IMR-90 (cell line): Measurements from ENCODE around the gene TXNDC15. TPM values are rescaled to one million over a fixed set of nuclear protein-coding genes. Genes with fewer than 3 reads are reported as not detected.

Experiments
- ATAC-seq: fragments of 200-7000 bp; cut with Tn5 transposase; 2 replicates; pipeline ENCODE4 v1.9.1; 2020; ENCODE audit warnings: low read depth, mild to moderate bottlenecking, moderate library complexity
- BruUV-seq: library from RNA; stranded (reverse); fragments of 400-500 nt; replicated peaks from 2 replicates; lab custom pipeline; 2021; lab: Mats Ljungman, UMichigan
- CTCF ChIA-PET: fragments of 300-600 bp; formaldehyde crosslinking; extraction: SDS; loops from one replicate; lab custom pipeline; 2021; ENCODE audit warnings: antibody characterized with exemption; lab: Yijun Ruan, JAX
- POLR2A ChIA-PET: fragments of 300-600 bp; sonication (Branson Sonifier 250); formaldehyde crosslinking; loops from one replicate; lab custom pipeline; 2022; ENCODE audit warnings: antibody characterized with exemption; ENCODE audit not compliant: unreplicated experiment; lab: Charles Lee
- DNase-seq: peaks from one replicate; pipeline ENCODE4 v3.0.0; 2013
- H2AFZ ChIP-seq: replicated peaks from 2 replicates; pipeline ENCODE3; 2013; ENCODE audit warnings: low read length, mild to moderate bottlenecking; ENCODE audit not compliant: poor library complexity
- H2AK5ac ChIP-seq: 2 replicates; pipeline ENCODE4 v1.6.1; 2013; ENCODE audit warnings: low read depth, low read length, inconsistent platforms
- H2AK9ac ChIP-seq: replicated peaks from 2 replicates; pipeline ENCODE3; 2013; ENCODE audit warnings: mild to moderate bottlenecking, low read depth, low read length, moderate library complexity; ENCODE audit not compliant: poor library complexity
- H2BK120ac ChIP-seq: 2 replicates; pipeline ENCODE4 v1.6.1; 2013; ENCODE audit warnings: low read depth, low read length, inconsistent platforms
- H2BK15ac ChIP-seq: 3 replicates; pipeline ENCODE4 v1.6.1; 2013; ENCODE audit warnings: low read depth, low read length, inconsistent platforms
- H2BK20ac ChIP-seq: 2 replicates; pipeline ENCODE4 v1.6.1; 2013; ENCODE audit warnings: low read depth, mild to moderate bottlenecking, inconsistent platforms, low read length, moderate library complexity
- H2BK5ac ChIP-seq: 2 replicates; pipeline ENCODE4 v1.6.1; 2013; ENCODE audit warnings: mild to moderate bottlenecking, low read depth, low read length, inconsistent platforms; ENCODE audit not compliant: poor library complexity, severe bottlenecking
- H3K14ac ChIP-seq: replicated peaks from 2 replicates; pipeline ENCODE4 v1.6.1; 2013; ENCODE audit warnings: low read depth, low read length, inconsistent platforms
- H3K18ac ChIP-seq: 2 replicates; pipeline ENCODE4 v1.6.1; 2013; ENCODE audit warnings: low read depth, low read length, control low read depth
- H3K23ac ChIP-seq: 2 replicates; pipeline ENCODE4 v1.6.1; 2013; ENCODE audit warnings: low read depth, low read length, inconsistent platforms
- H3K27ac ChIP-seq: 2 replicates; pipeline ENCODE4 v1.5.1; 2013; ENCODE audit warnings: mild to moderate bottlenecking, control low read depth, low read length; ENCODE audit not compliant: insufficient read depth
- H3K27me3 ChIP-seq: 2 replicates; pipeline ENCODE4 v1.6.1; 2013; ENCODE audit warnings: low read length; ENCODE audit not compliant: control insufficient read depth, insufficient read depth
- H3K36me3 ChIP-seq: 2 replicates; pipeline ENCODE4 v1.6.1; 2013; ENCODE audit warnings: low read length, mixed read lengths; ENCODE audit not compliant: control insufficient read depth, insufficient read depth
- H3K4ac ChIP-seq: 2 replicates; pipeline ENCODE4 v1.6.1; 2013; ENCODE audit warnings: low read depth, low read length, inconsistent platforms
- H3K4me1 ChIP-seq: 2 replicates; pipeline ENCODE4 v1.6.1; 2013; ENCODE audit warnings: low read length, mixed read lengths; ENCODE audit not compliant: control insufficient read depth, insufficient read depth
- H3K4me2 ChIP-seq: 2 replicates; pipeline ENCODE4 v1.6.1; 2013; ENCODE audit warnings: low read depth, mild to moderate bottlenecking, control low read depth, low read length, moderate library complexity
- H3K4me3 ChIP-seq: 2 replicates; pipeline ENCODE4 v1.5.1; 2013; ENCODE audit warnings: low read depth, mild to moderate bottlenecking, control low read depth, low read length, moderate library complexity; ENCODE audit not compliant: insufficient read depth
- H3K56ac ChIP-seq: 2 replicates; pipeline ENCODE4 v1.6.1; 2013; ENCODE audit warnings: low read length, inconsistent platforms; ENCODE audit not compliant: insufficient read depth; ENCODE audit errors: extremely low read depth
- H3K79me1 ChIP-seq, 2 experiments: 2 replicates each; pipeline ENCODE4 v1.6.1; 2013; ENCODE audit warnings: low read length in 2 of 2, inconsistent platforms in 1 of 2, low read depth in 1 of 2
- H3K9ac ChIP-seq: 2 replicates; pipeline ENCODE4 v1.6.1; 2013; ENCODE audit warnings: low read depth, low read length, control low read depth
- H3K9me1 ChIP-seq: 2 replicates; pipeline ENCODE4 v1.6.1; 2013; ENCODE audit warnings: low read length, inconsistent platforms; ENCODE audit not compliant: insufficient read depth
- H3K9me3 ChIP-seq: 2 replicates; pipeline ENCODE4 v1.6.1; 2013; ENCODE audit warnings: low read length; ENCODE audit not compliant: control insufficient read depth, insufficient read depth
- H4K20me1 ChIP-seq: 2 replicates; pipeline ENCODE4 v1.6.1; 2013; ENCODE audit warnings: low read length, inconsistent platforms; ENCODE audit not compliant: insufficient read depth
- H4K5ac ChIP-seq: 2 replicates; pipeline ENCODE4 v1.6.1; 2013; ENCODE audit warnings: mild to moderate bottlenecking, low read depth, low read length, control low read depth
- H4K8ac ChIP-seq, 2 experiments: 2 replicates each; pipeline ENCODE4 v1.6.1; 2013; ENCODE audit warnings: low read depth in 2 of 2, low read length in 2 of 2, control low read depth in 1 of 2, inconsistent platforms in 1 of 2
- H4K91ac ChIP-seq: 2 replicates; pipeline ENCODE4 v1.6.1; 2013; ENCODE audit warnings: low read depth, low read length, inconsistent platforms; ENCODE audit not compliant: insufficient read depth
- BHLHE40 ChIP-seq: fragments of 150-350 bp; IDR thresholded peaks from 2 replicates; pipeline ENCODE4 v1.6.1; 2016; ENCODE audit warnings: mild to moderate bottlenecking, low read depth, low read length
- POLR2A ChIP-seq: IDR thresholded peaks from 2 replicates; pipeline ENCODE4 v1.6.1; 2012; ENCODE audit warnings: mild to moderate bottlenecking, low read depth, low read length
- RCOR1 ChIP-seq: IDR thresholded peaks from 2 replicates; pipeline ENCODE4 v1.6.1; 2012; ENCODE audit warnings: mild to moderate bottlenecking, low read length, improper control_type of control experiment; ENCODE audit not compliant: insufficient replicate concordance
- RFX5 ChIP-seq: IDR thresholded peaks from 2 replicates; pipeline ENCODE4 v1.8.0; 2012; ENCODE audit warnings: low read depth, mild to moderate bottlenecking, low read length, moderate library complexity
- WGBS, 2 experiments: methylation state at CpG; one replicate each; pipeline versions ENCODE4 v1.1.5 to v1.1.7; 2013; ENCODE audit warnings: missing lambda C conversion rate in 2 of 2; ENCODE audit not compliant: insufficient read length in 1 of 2; ENCODE audit errors: extremely low coverage in 2 of 2; 5-methylcytosine and 5-hydroxymethylcytosine counted together
- dilution Hi-C: fragments of 300-500 bp; cut with HindIII; formaldehyde crosslinking; loops from one replicate; pipeline ENCODE4 v1.14.3; 2018; ENCODE audit warnings: low sequenced_read_pairs; ENCODE audit not compliant: unreplicated experiment
- in situ Hi-C: fragments of 300-500 bp; cut with MboI; formaldehyde crosslinking; loops from 3 replicates; pipeline ENCODE4 v1.14.3; 2019; ENCODE audit warnings: low sequenced_read_pairs, inconsistent platforms, mixed read lengths
- intact Hi-C: fragments of 100-400 bp; cut with micrococcal nuclease; formaldehyde crosslinking; loops from 2 replicates; pipeline ENCODE4 v1.10.0; 2022
- polyA plus RNA-seq, 3 experiments: library from polyadenylated mRNA; depleted of rRNA; stranded (reverse); fragments of >200 nt; gene quantifications; 2 replicates each; pipeline ENCODE4 v1.2.3, GENCODE V29; 2012; ENCODE audit warnings: low replicate concordance in 1 of 3
- total RNA-seq: library from RNA; depleted of rRNA; stranded (reverse); fragments of >200 nt; gene quantifications from 2 replicates; pipeline ENCODE4 v1.2.3, GENCODE V29; 2012

Gene TXNDC15
- total and polyA plus RNA-seq, 2 of the 4 experiments (the other 2 are of a cell fraction) = 87.0 to 125 TPM

DNA sequence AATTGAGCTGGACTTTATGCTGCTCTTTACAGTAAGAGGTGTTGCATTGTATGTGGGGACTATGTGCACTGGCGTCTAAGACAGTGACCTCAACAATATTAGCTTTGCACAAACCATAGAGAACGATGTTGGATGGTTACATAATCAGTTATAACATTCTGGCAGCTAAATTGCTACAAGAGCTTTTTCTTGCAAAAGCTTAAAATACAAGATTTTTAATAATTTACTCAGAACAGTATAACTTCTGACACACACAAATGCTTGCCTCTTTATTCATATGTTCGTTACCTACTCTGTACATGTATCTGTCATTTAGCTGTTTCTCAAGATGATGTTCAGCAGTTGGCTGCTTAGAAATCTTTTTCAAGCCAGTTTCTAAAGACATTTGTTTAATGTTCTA, 16.8 kb upstream of the TXNDC15 start:
- Histone ChIP-seq H4K20me1 (peaks cover 28% of the 10 kb centered on the region), H3K23ac (no peak overlapping the region), H3K14ac (no peak overlapping the region), H3K56ac (no peak overlapping the region), H3K18ac (no peak overlapping the region), H2AK9ac (no peak overlapping the region), H2BK120ac (no peak overlapping the region), H2BK5ac (no peak overlapping the region), H4K91ac (no peak overlapping the region), H3K9me1 (no peaks in the 10 kb centered on the region), H3K27ac (no peak overlapping the region), H2BK15ac (no peak overlapping the region), H3K79me1 (peaks cover 25 to 39% of the 10 kb centered on the region in 2 experiments), H4K5ac (no peak overlapping the region), H2AK5ac (no peak overlapping the region), H3K9me3 (no peaks in the 10 kb centered on the region), H3K4me3 (no peak overlapping the region), H2AFZ (no peak overlapping the region), H4K8ac (no peak overlapping the region), H3K4ac (no peak overlapping the region), H3K4me2 (no peak overlapping the region), H3K4me1 (no peaks in the 10 kb centered on the region), H2BK20ac (no peak overlapping the region), H3K36me3 (peaks cover 43% of the 10 kb centered on the region), H3K9ac (no peak overlapping the region), H3K27me3 (no peaks in the 10 kb centered on the region)
- BruUV-seq = no TSS peak
- ChIA-PET POLR2A (interaction anchor here (1.1 kb wide), 1 partner anchor 8 kb away, joined by 3 read pairs; no protein-coding TSS in a partner anchor), CTCF (interaction anchor here (1.0 to 1.2 kb wide), 2 partner anchors 15 to 78 kb away, joined by 3 to 5 read pairs; no protein-coding TSS in a partner anchor)
- in situ Hi-C loops = no loop called here
- dilution Hi-C loops = no loop called here
- ATAC-seq (no peak), DNase-seq (no peak)
- no CpG with 5 or more reads among the region's 3 CpGs for WGBS, 2 experiments
- intact Hi-C loops = no loop called here
- TF ChIP-seq POLR2A (no peak), RCOR1 (no peak), RFX5 (no peak), BHLHE40 (no peak)
